IPS-NIHi7 (cell line): ENCODE measurements around the gene DEFB123.

Source experiments
- DNase-seq: peaks from one replicate; pipeline ENCODE4 v3.0.0; 2012; ENCODE audit warnings: mixed read lengths; ENCODE audit errors: extremely low spot score

DEFB123 gene

DNA sequence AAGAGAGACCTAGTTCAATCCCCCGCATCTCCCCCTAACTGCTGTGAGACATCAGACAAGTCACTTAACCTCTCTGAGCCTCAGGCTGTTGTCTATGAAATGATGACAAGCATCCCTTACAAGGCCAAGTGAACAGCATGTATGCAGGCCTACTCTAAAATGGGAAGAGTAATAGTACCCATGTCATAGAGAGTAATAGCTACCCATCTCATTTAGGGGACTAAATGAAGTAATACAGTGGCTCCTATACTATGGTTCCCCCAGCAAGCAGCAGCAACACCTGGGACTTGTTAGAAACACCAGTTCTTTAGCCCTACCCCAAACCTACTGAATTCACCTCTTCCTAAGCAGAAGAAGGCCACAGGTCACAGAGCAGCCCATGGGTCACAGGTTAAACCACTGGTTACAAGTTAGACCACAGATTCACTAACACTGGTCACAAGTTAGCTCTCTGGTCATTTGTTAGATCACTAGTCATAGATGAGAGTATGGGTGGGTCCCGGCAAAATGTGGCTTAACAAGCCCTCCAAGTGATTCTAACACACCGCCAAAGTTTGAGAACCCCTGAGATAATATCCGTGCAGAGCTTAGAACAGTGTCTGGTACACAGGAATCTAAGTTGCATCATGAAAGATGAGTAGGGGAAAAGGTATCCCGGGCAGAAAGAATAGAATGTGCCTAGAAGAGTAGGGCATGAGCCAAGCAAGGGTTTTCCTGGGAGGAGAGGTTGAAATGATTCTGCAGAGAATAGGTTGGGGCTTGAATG, 33.1 kb downstream of the DEFB123 start:
- DNase-seq = no peak

DNA sequence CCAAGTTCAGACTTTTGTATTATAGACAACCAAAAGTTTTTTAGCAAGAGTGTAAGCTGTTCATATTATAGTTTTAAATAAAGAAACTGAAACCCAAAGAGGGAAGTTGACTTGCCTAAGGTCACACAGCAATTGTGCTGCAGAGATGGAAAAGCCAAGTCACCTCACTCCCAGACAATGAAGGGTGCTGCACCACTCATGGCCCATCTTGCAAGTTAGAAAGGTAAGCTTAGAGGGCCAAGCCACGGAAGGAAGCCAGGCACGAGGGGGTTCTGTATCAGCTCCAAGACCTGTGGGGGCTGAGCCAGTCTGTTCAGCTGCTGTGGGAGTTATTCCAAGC, 33.6 kb downstream of the DEFB123 start:
- DNase-seq = no peak

DNA sequence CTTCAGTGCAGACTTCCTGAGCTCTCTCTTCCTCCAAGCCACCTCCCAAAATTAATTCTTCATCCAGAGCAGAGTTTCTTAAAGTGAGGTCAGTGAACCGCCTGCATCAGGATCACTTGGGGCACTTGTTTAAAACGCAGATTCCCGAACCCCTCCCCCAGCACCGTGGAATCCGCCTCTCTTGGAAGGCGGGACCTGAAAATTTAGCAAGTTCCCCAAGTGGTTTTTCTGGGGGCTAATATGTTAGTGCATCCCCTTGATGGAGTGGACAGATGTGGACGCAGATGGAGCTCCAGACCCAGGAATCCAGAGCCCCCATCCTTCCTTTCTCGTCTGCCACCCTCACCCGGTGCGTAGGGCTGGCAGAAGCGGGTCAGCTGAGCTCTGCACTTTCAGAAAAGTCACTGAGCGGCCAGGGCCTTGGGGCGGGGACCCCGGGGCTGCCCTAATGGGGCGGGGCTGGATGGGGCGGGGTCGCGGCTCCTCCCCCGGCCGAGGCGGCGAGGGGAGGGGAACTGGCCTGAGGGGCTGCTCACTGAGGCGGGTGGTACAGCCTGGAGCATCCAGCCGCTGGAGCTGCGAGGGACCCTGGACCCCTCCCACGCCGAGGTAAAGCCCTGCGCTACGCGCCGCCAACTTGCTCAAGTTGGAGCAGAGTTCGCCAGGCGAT, 34.5 kb downstream of the DEFB123 start, which contains the start of the genes DEFB124 and REM1:
TSS of gene DEFB124 (minus strand) at position 370 of the 670 bp plus-strand sequence. CDS start 2,114 bp downstream, outside the sequence.
TSS of gene REM1 (plus strand) at position 531 of the 670 bp plus-strand sequence. CDS start 1,158 bp downstream, outside the sequence.
- no peak for DNase-seq

DNA sequence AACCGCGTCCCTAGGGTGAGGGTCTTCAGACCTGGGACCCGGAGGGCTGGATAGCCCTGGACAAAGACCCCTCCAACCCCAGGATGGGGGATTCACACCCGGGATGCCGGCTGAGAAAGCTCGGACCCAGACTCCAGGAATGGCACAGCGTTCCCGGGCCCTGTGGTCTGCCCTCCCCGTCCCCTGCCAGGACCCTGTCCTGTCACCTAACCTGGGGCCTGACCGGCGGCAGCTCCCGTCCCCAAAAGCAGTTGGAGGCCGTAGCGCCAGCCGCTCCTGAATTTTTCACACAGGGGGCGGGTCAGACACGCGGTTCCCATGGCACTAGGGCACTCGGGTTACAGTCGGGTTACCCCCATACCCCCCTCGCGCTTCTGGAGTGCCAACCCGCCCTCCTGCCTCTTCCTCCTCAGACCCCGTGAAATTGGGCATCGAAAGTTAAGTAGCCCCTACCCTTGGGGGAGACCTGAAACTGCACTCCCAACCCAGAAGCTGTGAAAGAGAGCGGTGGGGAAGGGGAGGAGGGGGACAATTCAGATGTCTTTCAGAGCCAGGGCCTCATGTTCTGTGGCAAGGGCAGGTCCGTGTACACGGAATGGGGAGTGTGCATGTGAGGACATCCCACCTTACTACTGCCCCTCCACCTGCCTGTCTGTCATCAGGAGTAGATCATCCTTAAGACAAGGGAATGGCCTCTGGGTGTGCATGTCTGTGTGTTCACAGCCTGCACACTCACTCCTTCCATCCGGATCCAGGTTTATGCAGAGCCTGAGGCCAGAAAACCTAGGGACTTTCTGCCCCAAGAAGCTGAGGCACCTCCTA, 35.3 kb downstream of the DEFB123 start:
- no peak for DNase-seq

DNA sequence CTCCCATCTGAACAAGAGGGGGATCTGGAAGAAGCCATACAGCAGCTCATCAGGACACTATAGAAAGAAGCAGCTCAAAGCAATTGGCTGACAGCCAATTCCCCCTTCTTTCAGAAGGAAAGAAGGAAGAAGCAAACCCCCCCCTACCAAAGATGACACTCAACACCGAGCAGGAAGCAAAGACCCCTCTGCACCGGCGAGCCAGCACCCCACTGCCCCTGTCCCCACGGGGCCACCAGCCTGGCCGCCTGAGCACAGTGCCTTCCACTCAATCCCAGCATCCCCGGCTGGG, 35.8 kb downstream of the DEFB123 start:
- DNase-seq = no peak

DNA sequence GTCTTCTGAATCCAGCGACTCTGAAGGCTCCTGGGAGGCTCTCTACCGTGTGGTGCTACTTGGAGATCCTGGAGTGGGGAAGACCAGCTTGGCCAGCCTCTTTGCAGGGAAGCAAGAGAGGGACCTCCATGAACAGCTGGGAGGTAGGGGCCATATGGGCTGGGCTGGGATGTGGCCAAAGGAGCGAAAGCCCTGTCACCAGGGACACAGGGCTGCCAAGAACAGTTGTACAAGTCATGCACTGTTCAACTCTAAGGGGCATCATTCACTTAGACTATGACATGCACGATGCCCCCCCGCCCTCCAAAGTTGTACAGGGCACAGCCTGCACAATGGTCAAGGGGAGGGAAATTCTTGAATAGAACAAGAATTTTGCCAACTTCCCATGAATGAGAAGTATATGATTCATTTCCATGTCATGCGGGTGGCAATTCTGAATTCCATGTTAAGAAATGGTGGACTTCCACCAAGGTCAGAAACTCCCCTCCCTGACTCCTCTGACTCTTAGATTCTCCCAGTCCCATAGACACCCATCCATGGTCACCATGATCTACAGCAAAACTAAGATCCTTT, 36.3 kb downstream of the DEFB123 start:
- no peak for DNase-seq

DNA sequence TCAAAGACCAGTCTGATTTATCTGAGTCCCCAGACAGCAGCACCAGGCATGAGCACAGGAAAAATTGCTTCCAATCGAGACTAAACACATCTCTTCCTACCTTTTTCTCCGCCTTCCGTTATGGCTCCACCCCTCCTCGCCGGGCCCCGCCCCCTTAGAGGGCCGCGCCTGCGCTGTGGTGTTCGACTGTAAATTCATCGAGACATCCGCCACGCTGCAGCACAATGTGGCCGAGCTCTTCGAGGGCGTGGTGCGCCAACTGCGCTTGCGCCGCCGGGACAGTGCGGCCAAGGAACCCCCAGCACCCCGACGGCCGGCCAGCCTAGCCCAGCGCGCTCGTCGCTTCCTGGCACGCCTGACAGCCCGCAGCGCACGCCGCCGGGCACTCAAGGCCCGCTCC, 43.6 kb downstream of the DEFB123 start:
- DNase-seq = no peak

DNA sequence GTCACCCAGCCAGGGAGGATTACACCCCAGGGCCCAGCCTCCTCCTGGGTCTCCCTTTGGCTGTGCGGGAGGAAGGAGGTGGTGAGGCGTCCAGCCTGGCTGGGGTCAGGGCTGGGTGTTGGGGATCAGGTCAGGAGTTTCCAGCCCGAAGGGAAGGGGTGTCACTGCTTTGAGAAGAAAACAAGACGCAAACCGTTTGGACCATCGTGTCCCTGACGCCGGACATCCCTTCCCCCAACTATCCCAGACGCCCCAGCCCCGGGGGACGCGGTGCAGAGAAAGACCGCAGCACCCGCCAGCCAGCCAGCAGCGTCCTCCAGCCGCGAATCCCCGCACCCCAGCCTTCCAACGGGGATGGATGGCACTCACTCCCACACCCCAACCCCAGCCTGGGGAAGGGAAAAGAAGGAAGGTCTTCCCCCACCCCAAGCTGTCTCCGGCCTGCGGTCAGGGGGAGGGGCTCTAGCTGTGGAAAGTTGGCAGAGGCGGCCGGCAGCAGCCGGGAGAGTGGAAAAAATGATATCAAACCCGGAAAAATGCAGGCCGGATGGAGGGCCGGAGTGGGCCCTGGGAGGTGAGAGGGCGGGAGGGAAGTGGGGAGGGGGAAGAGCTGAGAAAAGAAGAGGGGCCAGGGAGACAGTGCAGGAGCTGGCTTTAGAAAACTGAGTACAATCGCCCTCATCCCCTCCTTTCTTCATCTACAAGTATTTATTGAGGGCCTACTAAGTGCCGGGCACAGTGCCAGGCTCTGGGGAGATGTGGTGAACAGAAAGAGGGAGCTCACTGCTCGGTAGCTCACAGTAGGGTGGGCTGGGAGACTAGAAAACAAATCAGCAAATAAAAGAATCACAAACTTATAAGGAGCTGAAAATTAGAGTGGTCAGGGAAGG, 45.3 kb downstream of the DEFB123 start:
- no peak for DNase-seq

DNA sequence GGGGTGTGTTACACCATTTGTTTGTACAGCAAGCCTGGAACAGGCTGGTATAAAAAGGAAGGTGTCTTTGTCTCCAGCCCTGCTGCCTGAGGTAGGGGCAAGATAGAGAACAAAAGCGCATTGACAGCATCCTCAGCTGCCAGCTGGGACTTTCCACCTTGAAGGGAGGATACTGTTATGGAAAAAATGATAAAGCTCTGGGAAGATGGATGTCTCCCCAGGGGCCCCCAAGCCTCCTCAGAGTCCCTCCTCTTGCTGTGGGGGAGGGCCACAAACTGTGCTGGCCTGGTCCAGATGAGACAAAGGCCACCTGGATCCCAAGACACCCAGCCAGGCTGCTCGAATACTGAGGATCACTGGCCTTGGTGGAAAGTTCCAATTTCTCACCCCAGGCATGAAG, 47.7 kb downstream of the DEFB123 start:
- DNase-seq = no peak

DNA sequence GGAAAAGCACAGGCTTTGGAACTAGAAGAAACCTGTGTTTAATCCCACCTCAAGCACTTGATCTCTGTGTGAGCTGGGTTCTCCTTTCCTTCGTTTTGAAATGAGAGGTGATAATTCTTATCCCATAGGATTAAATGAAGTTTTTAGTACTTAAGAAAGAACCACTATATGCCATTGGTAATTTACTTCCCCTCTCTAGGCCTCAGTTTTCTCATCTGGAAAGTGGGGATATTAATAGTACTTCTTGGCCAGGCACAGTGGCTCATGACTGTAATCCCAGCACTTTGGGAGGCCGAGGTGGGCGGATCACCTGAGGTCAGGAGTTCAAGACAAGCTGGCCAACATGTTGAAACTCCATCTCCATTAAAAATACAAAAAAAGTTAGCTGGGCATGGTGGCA, 48.7 kb downstream of the DEFB123 start:
- DNase-seq = no peak

DNA sequence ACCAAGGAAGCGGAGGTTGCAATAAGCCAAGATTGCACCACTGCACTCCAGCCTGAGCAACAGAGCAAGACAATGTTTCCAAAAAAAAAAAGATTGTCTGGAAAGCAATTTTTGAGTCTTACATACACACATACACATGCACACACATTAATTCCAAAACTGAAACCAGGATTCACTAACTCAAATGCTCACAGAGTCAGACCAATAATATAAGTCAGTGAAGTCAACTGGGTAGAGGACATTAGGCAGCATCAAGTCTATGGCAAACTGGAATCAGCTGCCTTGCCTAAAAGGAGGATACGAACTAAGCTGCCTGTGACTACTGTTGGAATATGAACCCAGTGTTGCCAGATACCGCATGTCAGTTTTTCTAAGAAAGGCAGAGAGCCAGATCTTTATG, 50.3 kb downstream of the DEFB123 start:
- no peak for DNase-seq

DNA sequence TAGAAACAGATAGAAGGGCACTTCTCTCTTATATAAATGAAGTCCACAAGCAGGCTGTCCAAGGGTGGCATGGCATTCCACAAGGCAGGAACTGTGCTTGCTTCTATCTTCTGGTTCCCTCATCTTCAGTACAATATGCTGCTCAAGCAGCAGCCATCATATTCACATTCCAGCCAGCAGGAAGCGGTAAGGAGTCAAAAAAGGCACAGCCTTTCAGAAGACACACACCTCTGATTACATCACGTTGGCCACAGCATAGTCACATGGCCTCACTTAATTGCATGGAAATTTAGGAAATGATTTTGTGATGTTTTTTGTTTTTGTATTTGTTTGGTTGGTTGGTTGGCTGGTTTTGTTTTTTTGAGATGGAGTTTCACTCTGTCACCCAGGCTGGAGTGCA, 53.7 kb downstream of the DEFB123 start:
- DNase-seq = peak; percentile 26

DNA sequence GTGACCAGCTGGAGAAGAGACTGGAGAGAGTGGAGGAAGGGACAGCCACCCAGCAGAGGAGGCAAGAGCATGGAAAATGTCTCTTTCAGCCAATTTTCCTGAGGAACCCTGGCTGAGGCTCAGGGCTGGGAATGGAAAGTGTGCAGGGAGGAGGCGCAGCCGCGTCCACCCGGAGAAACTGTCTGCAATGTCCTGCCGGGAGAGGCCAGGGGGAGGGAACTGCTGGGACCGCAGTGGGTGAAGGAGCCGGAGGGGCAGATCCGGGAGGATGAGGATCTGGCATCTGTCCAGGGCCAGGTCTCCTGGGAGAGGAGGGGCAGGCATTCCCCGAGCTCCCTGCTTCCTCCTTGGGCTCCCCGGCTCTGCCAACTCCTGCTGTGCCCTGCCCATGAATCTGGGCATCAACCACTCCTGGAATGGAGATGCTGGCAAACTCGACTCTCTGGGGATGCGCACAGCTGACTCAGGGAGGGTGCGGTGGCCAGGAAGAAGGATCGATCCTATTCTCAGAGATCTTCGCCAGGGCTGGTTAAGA, 56.4 kb downstream of the DEFB123 start:
- no peak for DNase-seq

DNA sequence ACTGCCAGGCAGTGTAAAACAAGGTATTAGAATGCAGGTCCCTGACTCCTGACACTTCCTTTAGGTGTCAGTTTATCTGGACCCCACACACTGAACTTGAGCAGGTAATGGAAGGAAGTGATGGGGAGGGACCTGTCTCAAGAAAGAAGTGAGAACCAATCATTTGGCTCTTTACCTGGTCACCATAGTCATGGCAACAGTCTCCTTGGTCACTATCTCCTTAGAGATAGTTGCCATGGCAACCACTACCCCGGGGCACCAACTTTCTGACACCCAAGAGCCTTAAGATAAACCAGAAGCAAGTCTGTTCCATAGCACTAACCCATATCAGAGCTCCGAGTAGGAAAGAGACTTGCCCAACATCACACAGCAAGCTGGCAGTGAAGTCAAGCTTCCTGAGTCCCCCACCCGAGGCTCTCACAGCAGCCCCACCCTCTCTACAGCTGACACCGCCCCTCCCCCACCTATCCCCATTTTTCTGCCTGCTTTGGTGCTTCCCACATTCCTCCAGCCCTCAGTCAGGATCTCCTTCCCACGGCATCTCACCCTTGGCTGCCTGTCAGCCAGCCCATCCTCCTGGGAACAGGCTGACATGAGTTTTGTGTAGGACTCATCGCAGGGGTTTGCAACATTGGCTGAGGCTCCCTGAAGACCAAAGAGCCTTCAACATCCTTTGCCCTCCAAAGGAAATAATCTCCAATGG, 57.6 kb downstream of the DEFB123 start:
- no peak for DNase-seq
